HFFc6 (cell line): ENCODE data around the gene CDKN2A. TPM values are rescaled to one million over a fixed set of nuclear protein-coding genes. Genes with fewer than 3 reads are reported as not detected.
A peak's percentile ranks its signal among the peaks of the same experiment; 100 is the strongest.
"Not testable (repeated sequence)": the region's sequence is repeated elsewhere in the genome, so short reads cannot be mapped to it uniquely, and the experiment has no call there.

ENCODE experiments used
- DNase-seq: peaks from one replicate; pipeline ENCODE4 v3.0.0-alpha.2; 2018
- H3K27ac Mint-ChIP-seq: 2 replicates; pipeline ENCODE4 v1.8.0; 2020; ENCODE audit warnings: mild to moderate bottlenecking, mixed read lengths
- H3K27me3 Mint-ChIP-seq: 2 replicates; pipeline ENCODE4 v1.8.0; 2021; ENCODE audit warnings: mild to moderate bottlenecking, moderate library complexity, mixed read lengths; ENCODE audit not compliant: insufficient read depth
- H3K36me3 Mint-ChIP-seq: 2 replicates; pipeline ENCODE4 v1.8.0; 2021; ENCODE audit warnings: low read depth, mixed read lengths
- H3K4me1 Mint-ChIP-seq: 2 replicates; pipeline ENCODE4 v1.8.0; 2020; ENCODE audit warnings: low read depth, mixed read lengths
- H3K4me3 Mint-ChIP-seq: 2 replicates; pipeline ENCODE4 v1.8.0; 2020; ENCODE audit warnings: mild to moderate bottlenecking, moderate library complexity, mixed read lengths
- H3K9me3 Mint-ChIP-seq: 2 replicates; pipeline ENCODE4 v1.8.0; 2020; ENCODE audit warnings: mild to moderate bottlenecking, mixed read lengths
- total RNA-seq, 6 experiments: library from RNA; stranded (reverse); fragmentation: NEBNext Ultra II Directional; extraction: Animal tissue kit (Norgen Biotek cat#: 25700); gene quantifications; 2 replicates in 1 of 6; 3 replicates in 5 of 6; pipeline ENCODE4 v1.2.3, GENCODE V29; 2021
- TF ChIP-seq, protein P1 (sequence below): fragments of 200-600 bp; sonication (generic); IDR thresholded peaks from 2 replicates; pipeline ENCODE4 v1.5.0; 2021; ENCODE audit warnings: antibody characterized with exemption, mild to moderate bottlenecking

Gene CDKN2A
- total RNA-seq, 6 experiments from 2014 or later: 47.7 to 133 (median 121) TPM

DNA sequence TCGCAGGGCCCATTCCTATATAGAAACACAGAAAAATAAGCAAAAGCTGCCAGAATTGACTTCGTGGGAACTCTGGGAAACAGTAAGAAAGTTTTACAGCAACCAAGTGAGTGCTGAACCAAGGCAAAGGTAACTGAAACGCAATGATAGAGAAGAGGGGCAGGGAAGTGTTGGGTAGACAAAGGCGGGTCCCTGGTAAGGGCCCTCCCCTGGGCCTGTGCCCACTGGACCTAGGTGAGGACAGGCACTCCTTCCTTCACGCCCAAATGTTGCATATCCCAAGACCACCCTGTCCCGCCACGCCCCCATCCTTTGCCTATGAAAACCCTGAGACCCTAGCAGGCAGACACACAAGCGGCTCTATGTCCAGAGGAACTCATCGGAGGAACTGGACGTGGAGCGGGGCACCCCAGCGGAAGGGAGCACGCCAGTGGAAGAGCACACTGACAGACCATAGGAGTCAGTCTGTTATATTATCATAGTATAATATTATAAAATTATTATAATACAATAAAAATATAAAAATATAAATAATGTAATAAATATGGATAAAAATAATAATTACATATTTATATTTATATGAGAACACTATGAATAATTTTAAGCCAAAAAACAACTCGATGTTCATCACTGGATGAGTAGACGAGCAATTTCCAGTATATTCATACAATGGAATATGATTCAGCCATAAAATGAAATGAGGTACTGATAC, 27.9 kb downstream of the CDKN2A start:
- DNase-seq: no peak
- peaks cover 38% of the 10 kb centered on the region for H3K4me1 Mint-ChIP-seq
- peaks cover 9% of the 10 kb centered on the region for H3K9me3 Mint-ChIP-seq
- H3K27ac Mint-ChIP-seq: no peak overlapping the region; the same call in 1 of the 2 replicates
- H3K36me3 Mint-ChIP-seq: peaks cover 55% of the 10 kb centered on the region
- peak overlapping the region; percentile 81; the same call in 1 of the 2 replicates for H3K4me3 Mint-ChIP-seq
- TF ChIP-seq, protein P1, sequence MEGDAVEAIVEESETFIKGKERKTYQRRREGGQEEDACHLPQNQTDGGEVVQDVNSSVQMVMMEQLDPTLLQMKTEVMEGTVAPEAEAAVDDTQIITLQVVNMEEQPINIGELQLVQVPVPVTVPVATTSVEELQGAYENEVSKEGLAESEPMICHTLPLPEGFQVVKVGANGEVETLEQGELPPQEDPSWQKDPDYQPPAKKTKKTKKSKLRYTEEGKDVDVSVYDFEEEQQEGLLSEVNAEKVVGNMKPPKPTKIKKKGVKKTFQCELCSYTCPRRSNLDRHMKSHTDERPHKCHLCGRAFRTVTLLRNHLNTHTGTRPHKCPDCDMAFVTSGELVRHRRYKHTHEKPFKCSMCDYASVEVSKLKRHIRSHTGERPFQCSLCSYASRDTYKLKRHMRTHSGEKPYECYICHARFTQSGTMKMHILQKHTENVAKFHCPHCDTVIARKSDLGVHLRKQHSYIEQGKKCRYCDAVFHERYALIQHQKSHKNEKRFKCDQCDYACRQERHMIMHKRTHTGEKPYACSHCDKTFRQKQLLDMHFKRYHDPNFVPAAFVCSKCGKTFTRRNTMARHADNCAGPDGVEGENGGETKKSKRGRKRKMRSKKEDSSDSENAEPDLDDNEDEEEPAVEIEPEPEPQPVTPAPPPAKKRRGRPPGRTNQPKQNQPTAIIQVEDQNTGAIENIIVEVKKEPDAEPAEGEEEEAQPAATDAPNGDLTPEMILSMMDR: no peak
- H3K27me3 Mint-ChIP-seq: peaks cover 17% of the 10 kb centered on the region; the same call in 1 of the 2 replicates

DNA sequence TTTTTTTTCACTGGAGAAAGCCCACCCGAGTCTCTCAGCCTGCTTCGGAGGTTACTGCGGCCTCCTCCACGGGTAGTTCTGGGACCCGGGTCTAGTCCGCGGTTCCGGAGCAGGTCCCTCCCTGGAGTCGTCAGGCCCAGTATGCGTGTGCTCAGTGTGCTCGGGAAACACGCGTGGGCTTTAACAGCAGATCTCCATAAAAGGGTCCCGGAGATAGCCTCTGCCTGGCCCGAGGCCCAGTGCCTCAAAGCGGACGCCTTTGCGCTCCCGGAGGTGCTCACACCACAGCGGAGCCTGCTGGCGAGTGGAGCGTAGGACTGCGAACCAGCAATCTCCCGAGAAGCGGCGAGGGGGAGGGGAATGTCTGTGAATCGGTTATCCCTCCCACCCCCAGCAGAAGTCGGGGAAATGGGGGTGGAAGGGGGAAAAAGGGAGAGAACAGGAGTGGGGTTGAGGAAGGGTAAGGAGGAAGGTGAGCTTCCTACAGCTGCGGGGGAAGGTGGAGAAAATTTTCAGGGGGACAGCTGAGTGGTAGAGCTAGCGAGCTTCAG, 28.7 kb downstream of the CDKN2A start:
- peaks cover 49% of the 10 kb centered on the region for H3K36me3 Mint-ChIP-seq
- TF ChIP-seq, protein P1: peak; percentile 75
- H3K27me3 Mint-ChIP-seq: peaks cover 17% of the 10 kb centered on the region; the same call in 1 of the 2 replicates
- peak; percentile 72 for DNase-seq
- peaks cover 34% of the 10 kb centered on the region for H3K4me1 Mint-ChIP-seq
- H3K9me3 Mint-ChIP-seq: peaks cover 9% of the 10 kb centered on the region
- peak overlapping the region; percentile 81 for H3K4me3 Mint-ChIP-seq
- peak overlapping the region; percentile 69 for H3K27ac Mint-ChIP-seq

DNA sequence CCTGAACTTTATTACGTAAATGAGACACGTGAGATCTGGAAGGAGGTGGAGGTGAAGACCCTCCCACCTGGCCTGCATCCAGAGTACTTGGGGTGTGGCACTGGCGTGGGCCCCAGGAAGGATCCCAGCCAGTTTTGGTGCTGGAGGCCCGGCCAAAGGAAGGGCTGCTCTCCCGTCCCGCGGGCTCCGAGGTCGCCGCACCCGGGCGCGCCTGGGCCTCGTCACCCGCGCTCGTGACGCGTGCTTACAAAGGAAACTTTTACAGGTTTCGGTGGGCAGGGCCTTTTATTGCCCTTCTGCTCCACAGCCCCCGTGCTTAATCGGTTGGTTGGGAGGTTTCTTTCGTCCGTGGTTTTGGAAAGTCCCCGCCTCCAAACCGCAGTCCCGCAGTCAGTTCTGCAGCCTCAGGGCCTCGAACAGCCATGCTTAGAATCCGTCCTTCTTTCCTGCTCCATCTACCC, 29.2 kb downstream of the CDKN2A start:
- H3K27ac Mint-ChIP-seq: peak overlapping the region; percentile 69
- peaks cover 31% of the 10 kb centered on the region for H3K4me1 Mint-ChIP-seq
- TF ChIP-seq, protein P1: no peak
- H3K27me3 Mint-ChIP-seq: peaks cover 13% of the 10 kb centered on the region; the same call in 1 of the 2 replicates
- peaks cover 7% of the 10 kb centered on the region for H3K9me3 Mint-ChIP-seq
- no peak for DNase-seq
- H3K4me3 Mint-ChIP-seq: peak overlapping the region; percentile 81
- H3K36me3 Mint-ChIP-seq: peaks cover 44% of the 10 kb centered on the region

DNA sequence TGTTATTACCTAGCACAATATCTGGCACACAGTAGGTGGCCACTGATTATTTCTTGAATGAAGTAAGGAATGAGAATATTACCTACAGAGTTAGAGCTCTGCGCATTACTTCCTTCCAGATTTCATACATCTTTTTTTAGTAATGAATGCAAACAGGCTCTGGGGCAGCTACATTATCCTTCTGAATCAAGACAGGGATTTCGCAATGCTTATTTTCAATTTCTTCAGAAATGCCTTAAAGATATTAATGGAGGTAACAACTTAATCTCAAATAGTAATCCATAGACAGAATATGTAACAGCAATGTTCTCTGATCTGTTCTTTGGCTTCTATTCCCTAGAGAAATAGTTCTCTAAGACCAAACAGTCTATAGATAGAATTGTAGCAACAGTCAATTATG, 32.6 kb downstream of the CDKN2A start:
- TF ChIP-seq, protein P1: no peak
- Mint-ChIP-seq H3K27ac (no peak overlapping the region), H3K36me3 (peaks cover 12% of the 10 kb centered on the region), H3K9me3 (peaks cover 5% of the 10 kb centered on the region; the same call in 1 of the 2 replicates), H3K27me3 (peaks cover 3% of the 10 kb centered on the region; the same call in 1 of the 2 replicates), H3K4me1 (peaks cover 14% of the 10 kb centered on the region), H3K4me3 (no peak overlapping the region)
- DNase-seq: no peak

DNA sequence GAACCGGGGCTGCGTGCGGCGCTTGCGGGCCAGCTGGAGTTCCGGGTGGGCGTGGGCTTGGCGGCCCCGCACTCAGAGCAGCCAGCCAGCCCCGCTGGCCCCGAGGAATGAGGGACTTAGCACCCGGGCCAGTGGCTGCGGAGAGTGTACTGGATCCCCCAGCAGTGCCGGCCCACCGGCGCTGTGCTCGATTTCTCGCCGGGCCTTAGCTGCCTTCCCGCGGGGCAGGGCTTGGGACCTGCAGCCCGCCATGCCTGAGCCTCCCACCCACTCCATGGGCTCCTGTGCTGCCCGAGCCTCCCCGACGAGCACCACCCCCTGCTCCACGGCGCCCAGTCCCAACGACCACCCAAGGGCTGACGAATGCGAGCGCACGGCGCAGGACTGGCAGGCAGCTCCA, 34.9 kb downstream of the CDKN2A start:
- not testable (repeated sequence) for H3K27me3 Mint-ChIP-seq, H3K4me1 Mint-ChIP-seq
- peaks cover 11% of the 10 kb centered on the region; the same call in 1 of the 2 replicates for H3K36me3 Mint-ChIP-seq

DNA sequence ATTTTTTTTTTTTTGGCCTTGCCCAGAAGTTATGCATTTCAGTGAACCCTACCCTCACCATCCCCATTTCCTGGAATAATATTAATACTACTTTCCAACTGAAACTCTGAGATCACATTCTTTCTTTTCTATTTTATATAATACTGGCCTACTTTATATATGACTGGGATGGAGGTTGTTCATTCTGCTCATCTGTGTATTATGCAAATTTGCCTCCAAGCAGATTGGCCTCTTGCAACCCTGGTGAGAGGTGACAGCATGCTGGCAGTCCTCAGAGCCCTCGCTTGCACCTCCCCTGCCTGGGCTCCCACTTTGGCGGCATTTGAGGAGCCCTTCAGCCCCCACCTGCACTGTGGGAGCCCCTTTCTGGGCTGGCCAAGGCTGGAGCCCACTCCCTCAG, 35.4 kb downstream of the CDKN2A start:
- H3K27ac Mint-ChIP-seq: no peak overlapping the region

More for the DNA sequence above, 34.9 kb downstream of the CDKN2A start:
- H3K4me3 Mint-ChIP-seq, H3K9me3 Mint-ChIP-seq, H3K27ac Mint-ChIP-seq, DNase-seq: not testable (repeated sequence)

More for the DNA sequence above, 35.4 kb downstream of the CDKN2A start:
- Mint-ChIP-seq H3K36me3 (peaks cover 11% of the 10 kb centered on the region; the same call in 1 of the 2 replicates), H3K9me3 (peaks cover 5% of the 10 kb centered on the region; the same call in 1 of the 2 replicates), H3K27me3 (peaks cover 3% of the 10 kb centered on the region; the same call in 1 of the 2 replicates), H3K4me3 (no peak overlapping the region), H3K4me1 (no peaks in the 10 kb centered on the region)
- DNase-seq: no peak
- TF ChIP-seq, protein P1: no peak
